ENCODE measurements around the gene ADAMTS18.

GRCh38 chr16:77422196-77422784 lies 12.5 kb downstream of the ADAMTS18 start:
- TF ChIP-seq CTCF (IDR thresholded peaks at IDR 0.05) (no peak), POLR2A (IDR thresholded peaks at IDR 0.05) (no peak)
